ENCODE data around the gene ZFP64. TPM values are rescaled to one million over a fixed set of nuclear protein-coding genes. Genes with fewer than 3 reads are reported as not detected.

The ZFP64 gene
- 10 to 100 TPM; 15.0 to 23.5 (median 15.3) TPM for total RNA-seq
- long read RNA-seq, donor 1, partial matches to known transcripts = 3 of 7 reads
- long read RNA-seq, donor 1, other reads (novel, unspliced or antisense) = 0 of 7 reads
- long read RNA-seq, donor 2, partial matches to known transcripts = 0 of 3 reads
- long read RNA-seq, donor 2, other reads (novel, unspliced or antisense) = 1 of 3 reads

- Histone ChIP-seq H3K4me1 (ENCODE audit: low read depth) (no peaks in the 10 kb centered on the region), H3K36me3 (ENCODE audit: low read depth) (no peaks in the 10 kb centered on the region), H3K4me3 (peak within 1 kb of the TSS; percentile 83), H3K9me3 (no peaks in the 10 kb centered on the region)
- DNase-seq (peak; percentile 85 to 88 (median 85)), ATAC-seq (peak; percentile 88)
- peak; percentile 28 for TF ChIP-seq CTCF (IDR thresholded peaks at IDR 0.05)
- intact Hi-C loops (cut with DNase I, micrococcal nuclease) = no loop called here
These were observed at the start of gene ZFP64 for GRCh38 chr20:52191132-52191915. Gene ZFP64 (minus strand): TSS chr20:52191779. CDS start chr20:52191636, 143 bp downstream.

- ATAC-seq = no peak
These were observed 49.2 kb upstream of the ZFP64 start for GRCh38 chr20:52240802-52241201.

GRCh38 chr20:52239102-52239501, 47.5 kb upstream of the ZFP64 start:
- ATAC-seq = no peak
- Histone ChIP-seq H3K4me3 (no peak overlapping the region), H3K36me3 (ENCODE audit: low read depth) (no peaks in the 10 kb centered on the region), H3K4me1 (ENCODE audit: low read depth) (no peaks in the 10 kb centered on the region), H3K9me3 (no peaks in the 10 kb centered on the region)
- intact Hi-C loops (cut with DNase I, micrococcal nuclease) = no loop called here
- DNase-seq = no peak
- TF ChIP-seq CTCF (IDR thresholded peaks at IDR 0.05) = no peak

More at GRCh38 chr20:52240802-52241201, 49.2 kb upstream of the ZFP64 start:
- no peak for TF ChIP-seq CTCF (IDR thresholded peaks at IDR 0.05)
- no peak for DNase-seq
- H3K36me3 ChIP-seq (ENCODE audit: low read depth) = no peaks in the 10 kb centered on the region
- H3K4me3 ChIP-seq = no peak overlapping the region
- intact Hi-C loops (cut with DNase I, micrococcal nuclease) = no loop called here
- H3K9me3 ChIP-seq = no peaks in the 10 kb centered on the region
- H3K4me1 ChIP-seq (ENCODE audit: low read depth) = no peaks in the 10 kb centered on the region

- Histone ChIP-seq H3K4me1 (ENCODE audit: low read depth) (peaks cover 4% of the 10 kb centered on the region), H3K9me3 (no peaks in the 10 kb centered on the region), H3K36me3 (ENCODE audit: low read depth) (no peaks in the 10 kb centered on the region), H3K4me3 (no peak overlapping the region)
- TF ChIP-seq CTCF (IDR thresholded peaks at IDR 0.05) = no peak
- DNase-seq (no peak), ATAC-seq (no peak)
- intact Hi-C loops (cut with DNase I, micrococcal nuclease) = no loop called here
These were observed 44.7 kb upstream of the ZFP64 start for GRCh38 chr20:52236292-52236691.

- H3K9me3 ChIP-seq = no peaks in the 10 kb centered on the region
- no peak for ATAC-seq
These were observed 43.5 kb upstream of the ZFP64 start for GRCh38 chr20:52235129-52235528.

More at GRCh38 chr20:52235129-52235528, 43.5 kb upstream of the ZFP64 start:
- H3K4me1 ChIP-seq (ENCODE audit: low read depth) = peaks cover 4% of the 10 kb centered on the region
- no peak overlapping the region for H3K4me3 ChIP-seq
- no peak for DNase-seq
- intact Hi-C loops (cut with DNase I, micrococcal nuclease) = no loop called here
- no peaks in the 10 kb centered on the region for H3K36me3 ChIP-seq (ENCODE audit: low read depth)
- no peak for TF ChIP-seq CTCF (IDR thresholded peaks at IDR 0.05)

Measured in mucosa of descending colon (tissue), 3 donors.